GM21390 (cell line): Measurements from ENCODE around the gene PCP4L1.

Experiments used
- ATAC-seq: cut with Tn5 transposase; IDR thresholded peaks from one replicate; pipeline ENCODE4 v1.9.1; 2021; ENCODE audit not compliant: unreplicated experiment

The PCP4L1 gene

DNA sequence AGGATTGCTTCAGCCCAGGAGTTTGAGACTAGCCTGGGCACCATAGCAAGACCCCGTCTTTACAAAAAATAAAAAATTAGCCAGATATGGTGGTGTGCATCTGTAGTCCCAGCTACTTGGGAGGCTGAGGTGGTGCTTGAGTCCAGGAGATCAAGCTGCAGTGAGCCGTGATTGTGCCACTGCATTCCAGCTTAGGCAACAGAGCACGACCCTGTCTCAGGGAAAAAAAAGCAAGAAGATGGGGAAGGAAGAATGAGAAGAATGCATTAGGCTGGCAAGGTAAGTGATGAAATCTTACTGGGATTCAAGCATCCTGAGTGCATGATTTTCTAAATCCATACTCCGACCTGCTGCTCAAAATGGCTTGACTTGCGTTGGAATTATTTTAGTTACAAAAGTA is 6.8 kb downstream of the PCP4L1 start:
- no peak for ATAC-seq

DNA sequence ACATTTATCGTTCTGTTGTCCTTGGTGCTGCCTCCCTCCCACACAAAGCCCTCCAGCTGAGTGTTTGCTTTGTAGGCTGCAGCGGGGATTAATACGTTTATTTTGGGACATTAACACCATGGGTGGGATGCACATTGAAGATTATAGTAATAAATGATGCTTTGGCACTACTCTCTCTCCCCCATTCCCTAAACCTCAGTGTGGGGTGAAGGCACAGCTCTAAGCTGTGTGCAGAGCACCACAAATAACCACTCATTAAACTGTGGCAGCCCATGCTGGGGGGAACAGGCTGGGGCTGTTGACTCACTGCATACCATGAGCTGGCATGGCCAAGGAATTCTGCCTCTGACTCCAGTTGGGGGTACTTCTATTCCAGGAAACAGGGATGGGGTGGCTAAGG is 7.7 kb downstream of the PCP4L1 start:
- no peak for ATAC-seq

DNA sequence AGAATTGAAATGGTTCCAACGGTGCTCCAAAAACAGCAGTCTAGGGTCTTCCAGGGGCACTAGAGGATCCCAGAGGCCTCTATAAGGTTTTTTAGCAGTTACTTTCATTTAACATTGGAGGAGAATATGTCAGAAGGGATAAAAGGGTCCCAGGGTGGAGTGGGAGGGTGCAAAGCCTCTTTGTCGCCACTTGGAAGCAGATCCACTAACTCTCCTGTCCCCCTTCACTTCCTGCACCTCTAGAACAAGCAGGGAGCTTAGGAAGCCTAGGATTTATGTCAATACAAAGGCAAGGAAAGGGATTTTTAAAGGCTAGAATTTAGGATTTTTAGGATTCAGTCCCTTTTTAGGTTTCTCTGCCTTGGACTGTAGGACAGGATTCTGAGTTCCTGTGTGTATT is 8.3 kb downstream of the PCP4L1 start:
- ATAC-seq, result no peak

DNA sequence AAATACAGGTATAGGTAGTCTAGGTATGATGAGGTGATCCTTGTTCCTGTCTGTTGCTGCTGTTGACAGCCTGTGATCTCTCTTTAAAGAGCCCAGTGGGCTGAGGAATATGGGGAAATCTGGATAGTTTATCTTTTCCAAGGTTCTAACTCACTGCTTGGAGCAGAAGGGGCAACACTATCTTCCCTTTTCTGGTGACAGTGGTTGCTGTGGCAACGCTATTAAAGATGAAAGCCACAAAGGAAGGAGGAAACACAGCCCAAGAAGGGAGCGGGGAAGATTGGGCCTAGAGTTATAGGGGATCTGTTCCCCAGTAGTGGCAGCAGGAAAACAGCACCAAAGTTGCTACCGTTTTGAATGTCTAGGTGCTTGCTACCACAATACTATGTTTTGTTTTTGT is 8.8 kb downstream of the PCP4L1 start:
- no peak for ATAC-seq

DNA sequence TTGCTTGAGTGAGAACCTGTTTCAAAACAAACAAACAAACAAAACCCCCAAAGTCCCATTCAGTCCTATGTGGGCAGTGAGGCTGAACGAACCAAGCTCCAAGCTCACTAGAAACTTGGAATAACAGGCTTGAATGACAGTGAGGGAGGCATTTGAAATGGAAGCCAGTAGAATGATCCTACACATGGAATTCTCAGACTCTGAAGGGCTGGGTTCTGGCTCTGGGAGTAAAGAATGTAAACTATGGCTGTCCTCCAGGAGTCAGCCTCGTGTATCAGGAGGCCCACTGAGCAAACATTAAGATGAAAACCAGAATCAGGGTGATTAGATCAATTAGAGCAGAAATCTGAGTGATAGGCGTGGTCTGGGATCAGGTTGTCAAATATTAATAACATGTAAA is 14.9 kb downstream of the PCP4L1 start:
- no peak for ATAC-seq

DNA sequence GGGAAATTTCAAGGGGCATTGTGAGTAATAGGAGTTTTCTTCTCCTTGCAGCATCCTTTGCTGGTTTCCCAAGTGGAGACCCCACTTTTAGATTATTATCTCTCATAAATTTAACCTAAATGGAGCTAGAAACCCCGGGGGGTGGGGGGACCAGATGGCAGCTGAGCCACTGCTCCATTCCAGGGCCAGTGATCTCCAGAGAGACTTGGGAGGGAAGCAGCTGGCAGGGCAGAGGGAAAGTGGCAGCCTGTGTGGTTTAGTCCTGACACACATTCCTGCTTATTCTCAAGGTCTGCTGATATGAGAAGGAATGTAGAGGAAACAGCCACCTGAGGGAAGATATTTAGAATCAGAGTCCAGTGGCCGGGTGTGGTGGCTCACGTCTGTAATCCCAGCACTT is 16.3 kb downstream of the PCP4L1 start:
- ATAC-seq, result no peak

DNA sequence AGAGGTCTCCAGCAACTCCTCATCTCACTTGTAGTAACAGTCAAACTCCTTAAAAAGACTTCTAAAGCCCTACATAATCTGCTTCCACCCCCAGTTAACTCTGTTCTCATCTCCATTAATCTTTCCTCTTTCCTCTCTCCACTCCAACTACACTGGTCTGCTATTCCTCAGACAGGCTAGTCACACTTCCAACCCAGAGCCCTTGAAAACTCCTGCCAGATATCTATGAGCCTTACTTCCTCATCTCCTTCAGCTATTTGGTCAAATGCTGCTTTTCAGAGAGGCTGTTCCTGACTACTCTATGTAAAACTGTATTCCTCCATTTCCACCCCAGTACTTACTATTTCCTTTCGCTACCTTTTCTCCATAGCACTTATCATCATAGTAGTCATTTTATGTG is 24.4 kb downstream of the PCP4L1 start:
- ATAC-seq, result no peak

DNA sequence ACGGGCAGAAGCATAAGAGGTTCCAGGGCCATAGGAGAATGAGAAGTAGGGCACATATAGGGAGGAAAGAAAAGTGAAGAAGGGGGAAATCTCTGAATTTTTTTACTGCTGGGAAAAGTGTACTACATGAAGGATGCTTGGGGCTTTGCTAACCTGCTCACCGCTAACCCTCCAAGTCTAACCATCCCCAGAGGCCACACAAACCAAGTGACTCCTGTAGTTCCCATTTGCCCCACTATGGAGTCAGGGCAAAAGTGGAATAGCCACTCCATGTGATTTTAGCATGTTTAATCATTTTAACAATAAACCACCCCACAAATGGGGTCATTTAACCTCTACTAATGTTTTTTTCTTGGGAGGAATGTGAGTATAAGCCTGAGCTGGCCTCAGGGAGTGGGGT is 26.6 kb downstream of the PCP4L1 start:
- ATAC-seq, result no peak

DNA sequence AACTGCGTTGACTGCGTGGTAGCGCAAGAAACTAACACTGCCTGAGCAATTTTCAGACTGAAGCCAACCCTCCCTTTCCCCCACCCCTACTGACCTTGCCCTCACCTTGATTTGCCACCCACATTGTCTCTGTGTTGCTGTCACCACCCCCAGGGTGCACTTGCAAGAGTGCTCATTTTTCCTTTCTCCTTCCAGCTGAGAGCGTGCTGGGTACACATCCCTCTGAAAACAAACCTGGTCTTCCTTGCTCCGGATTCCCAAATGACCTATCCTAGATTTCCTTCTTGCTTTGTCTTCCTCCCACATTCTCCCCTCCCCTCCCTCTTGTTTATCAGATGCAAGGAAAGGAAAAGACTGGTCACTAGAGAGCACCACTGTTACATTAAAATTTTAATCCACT is 27.0 kb downstream of the PCP4L1 start:
- ATAC-seq, result no peak

DNA sequence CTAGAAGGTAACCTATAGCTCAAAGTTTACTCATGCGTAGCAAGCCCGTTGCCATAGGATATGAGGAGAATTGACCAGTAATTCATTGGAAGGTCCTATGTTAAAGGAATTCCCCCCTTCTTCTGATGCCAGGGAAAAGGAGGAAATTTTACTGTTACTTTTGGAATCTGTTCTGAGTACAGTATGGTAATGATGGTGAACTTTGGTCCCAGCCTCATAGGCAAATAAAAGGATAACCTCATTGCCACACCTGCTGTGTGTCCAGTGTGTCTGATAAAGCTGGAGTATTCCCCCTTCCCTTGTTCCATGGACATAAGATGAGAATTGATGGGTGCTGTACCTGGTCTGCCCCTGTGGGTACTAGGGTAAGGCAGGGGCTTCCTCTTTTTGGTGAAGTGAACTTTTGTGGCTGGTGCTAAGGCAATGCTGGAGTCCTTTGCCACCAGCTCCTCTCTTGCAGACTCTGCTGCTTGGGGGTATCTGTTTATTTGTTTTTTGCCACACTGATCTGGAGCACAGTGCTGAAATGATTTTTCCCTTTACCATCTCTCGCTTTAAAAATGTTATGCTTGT is 29.0 kb downstream of the PCP4L1 start:
- no peak for ATAC-seq

DNA sequence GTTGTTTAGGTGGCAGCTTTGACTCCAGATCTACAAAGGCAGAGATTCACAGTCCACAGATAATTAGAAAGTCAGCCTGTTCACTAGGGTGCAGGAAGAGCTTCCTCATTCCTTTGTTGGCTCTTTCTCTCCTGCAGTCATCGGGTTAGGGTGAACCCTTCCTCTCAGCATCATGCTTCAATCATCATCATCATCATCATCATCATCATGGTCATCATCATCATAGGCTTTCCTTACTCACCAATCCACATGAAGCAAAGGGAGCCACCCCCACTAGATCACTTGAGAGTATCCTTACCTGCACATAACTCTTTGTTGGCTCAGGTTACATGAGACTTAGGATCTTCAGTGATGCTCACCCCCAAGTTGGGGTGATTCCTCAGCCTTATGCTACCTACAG is 32.2 kb downstream of the PCP4L1 start:
- no peak for ATAC-seq

DNA sequence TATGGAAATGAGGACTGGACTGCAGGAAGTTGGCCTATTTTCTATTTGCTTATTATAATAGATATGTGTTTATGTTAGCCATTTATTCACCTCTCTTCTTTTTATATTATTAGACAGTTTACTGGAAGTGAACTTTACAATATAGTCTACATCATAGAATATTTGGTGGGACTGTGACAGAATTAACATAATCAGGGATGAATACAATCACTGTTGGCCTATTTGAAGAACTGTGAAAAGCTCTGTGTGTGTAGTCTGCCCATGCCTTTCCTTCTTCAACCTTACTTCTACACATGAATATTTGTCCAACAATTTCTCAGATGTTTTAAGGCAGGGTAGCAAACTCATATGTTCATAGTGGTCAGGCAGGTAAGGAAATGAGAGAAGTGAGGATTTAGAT is 38.9 kb downstream of the PCP4L1 start:
- no peak for ATAC-seq

DNA sequence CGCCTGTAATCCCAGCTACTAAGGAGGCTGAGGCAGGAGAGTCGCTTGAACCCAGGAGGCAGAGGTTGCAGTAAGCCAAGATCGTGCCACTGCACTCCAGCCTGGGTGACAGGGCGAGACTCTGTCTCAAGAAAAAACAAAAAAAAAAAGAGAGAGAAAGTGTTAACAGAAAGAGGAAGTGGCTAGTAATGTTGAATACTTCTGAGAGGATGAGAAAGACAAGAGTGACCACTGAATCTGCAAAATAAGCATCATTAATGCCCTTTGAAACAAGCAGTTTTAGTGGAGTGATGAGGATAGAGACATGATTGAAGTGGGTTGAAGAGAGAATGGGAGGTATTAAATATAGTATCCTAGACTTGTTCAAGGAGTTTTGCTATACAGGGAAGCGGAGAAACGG is 39.6 kb downstream of the PCP4L1 start:
- ATAC-seq, result no peak

DNA sequence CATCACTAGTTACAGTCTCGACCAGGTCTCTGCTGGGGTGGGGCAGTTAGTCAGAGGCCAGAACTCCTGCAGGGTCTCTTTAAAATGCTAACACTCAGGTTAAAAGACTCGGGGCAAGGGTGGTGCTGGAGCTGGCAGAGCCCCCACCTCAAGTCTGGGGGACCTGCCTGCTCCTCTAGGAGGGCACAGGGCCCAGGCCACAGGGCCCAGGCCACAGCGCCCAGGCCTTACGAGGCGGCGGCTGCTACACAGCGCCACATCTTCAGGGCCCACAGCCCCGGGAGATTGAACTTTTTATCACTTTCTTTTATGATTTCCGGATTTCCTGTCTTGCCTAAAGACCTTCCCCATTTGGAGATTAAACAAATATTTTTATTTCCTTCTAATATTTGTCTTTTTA is 40.8 kb downstream of the PCP4L1 start:
- no peak for ATAC-seq

DNA sequence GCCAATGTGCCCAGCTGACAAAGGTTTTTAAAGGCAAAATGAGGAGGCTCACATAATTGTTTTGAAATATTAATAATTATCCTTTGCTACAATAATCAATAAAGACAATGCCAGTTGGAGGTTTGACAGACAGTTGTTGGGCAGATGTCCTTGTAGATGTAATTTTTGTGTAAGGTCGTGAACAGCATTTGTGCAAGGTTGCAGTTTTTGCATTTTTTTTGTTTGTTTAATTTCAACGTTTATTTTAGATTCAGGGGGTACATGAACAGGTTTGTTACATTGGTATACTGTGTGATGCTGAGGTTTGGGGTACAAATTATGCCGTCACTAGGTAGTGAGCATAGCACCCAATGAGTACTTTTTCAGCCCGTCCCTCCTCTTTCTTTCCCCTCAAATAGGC is 41.9 kb downstream of the PCP4L1 start:
- ATAC-seq, result no peak

DNA sequence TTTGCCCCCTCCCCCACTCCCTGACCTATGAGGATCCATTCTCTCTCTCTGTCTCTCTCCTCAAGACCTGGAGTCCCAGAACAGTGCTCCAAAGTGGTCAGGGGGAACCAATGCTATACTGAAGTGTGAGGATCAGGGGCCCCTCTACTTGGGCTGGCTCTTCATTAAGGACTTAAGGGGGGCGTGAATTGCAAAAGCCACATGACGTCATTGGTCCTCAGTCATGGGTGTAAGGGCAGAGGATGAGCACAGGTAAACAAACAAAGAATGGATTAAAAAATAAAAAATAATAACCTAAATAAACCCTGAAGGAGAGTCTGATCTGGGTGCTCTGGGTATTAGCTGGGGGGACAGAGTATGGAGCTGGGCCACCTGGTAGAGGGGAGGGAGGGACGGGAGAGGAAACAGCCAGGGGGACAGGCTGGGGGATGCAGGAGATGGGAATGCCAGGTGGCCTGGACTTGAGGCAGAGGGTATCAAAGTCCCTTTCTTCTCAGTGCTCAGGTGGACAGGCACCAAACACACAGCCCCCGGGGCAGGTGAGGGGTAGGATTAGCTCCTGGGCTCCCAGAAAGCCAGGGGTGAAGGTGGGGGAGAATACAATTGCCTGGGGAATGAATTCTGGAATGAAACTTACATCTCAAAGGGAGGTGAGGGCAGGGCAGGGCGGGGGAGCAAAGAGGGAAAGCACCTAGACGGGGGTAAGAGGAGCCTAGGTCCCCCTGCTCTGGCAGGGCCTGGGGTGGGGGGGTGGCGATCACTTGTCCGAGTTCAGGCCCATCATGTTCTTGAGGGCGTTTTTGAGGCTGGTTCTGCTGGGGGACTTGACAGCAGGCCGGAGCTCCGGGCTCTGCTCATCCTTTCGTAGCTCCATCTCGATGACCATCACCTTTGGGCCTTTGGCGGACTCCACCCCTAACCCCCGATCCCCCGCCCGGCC is 46.7 kb downstream of the PCP4L1 start:
- ATAC-seq, result no peak

DNA sequence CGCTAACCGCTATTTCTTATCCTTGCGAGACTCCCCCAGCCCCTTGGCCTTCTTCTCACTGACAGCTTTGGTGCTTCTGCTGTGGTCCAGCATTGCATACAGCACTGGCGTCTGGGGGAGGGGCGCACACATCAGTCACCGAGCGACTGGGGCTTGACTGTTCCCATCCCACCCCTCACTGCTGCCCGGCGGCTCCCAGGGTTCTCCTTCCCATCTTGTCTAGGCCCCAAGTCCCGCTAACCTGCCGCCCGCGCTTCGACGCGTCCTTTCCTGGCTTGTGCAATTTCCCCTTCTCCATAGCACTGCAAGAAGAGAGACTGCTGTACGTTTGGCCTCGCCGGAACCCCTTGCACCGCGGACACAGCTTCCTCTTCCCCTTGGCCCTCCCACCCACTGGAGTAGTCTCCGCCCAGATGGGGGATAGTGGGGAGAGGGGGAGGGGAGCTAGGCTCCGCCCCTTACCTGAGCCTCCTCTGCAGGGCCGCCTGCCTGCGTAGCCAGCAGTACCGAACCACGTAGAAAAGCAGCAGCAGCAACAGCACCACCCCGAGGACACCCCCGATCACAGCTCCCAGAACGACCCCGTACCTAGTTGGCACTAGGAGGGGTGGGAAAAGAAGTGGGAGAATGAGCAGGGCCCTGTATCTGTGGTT is 47.4 kb downstream of the PCP4L1 start:
- peak; percentile 80 for ATAC-seq

DNA sequence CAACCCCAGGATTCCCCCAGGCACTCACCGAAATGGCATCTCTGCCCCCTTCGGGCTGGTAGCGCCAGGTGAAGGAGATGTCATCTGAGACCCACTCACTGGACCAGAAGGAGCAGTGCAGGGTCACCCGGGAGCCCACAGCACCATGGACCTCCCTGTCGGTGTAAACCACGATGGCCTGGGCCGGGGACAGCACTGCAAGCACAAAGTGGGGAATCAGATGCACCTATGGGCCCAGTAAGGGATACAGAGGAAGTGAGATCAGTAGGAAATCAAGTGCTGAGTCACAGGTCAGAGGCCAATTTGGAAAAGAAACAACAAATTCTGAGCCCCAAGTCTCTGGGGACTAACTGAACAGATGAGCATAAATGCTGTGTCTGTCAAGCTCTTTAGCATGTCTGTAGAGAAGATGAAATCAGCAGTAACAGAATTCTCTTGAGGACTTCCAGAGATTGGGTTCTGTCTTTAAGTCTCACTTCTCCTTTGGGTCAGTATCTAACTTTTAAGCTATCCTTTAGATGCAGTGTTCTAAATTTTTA is 48.8 kb downstream of the PCP4L1 start:
- ATAC-seq, result no peak

DNA sequence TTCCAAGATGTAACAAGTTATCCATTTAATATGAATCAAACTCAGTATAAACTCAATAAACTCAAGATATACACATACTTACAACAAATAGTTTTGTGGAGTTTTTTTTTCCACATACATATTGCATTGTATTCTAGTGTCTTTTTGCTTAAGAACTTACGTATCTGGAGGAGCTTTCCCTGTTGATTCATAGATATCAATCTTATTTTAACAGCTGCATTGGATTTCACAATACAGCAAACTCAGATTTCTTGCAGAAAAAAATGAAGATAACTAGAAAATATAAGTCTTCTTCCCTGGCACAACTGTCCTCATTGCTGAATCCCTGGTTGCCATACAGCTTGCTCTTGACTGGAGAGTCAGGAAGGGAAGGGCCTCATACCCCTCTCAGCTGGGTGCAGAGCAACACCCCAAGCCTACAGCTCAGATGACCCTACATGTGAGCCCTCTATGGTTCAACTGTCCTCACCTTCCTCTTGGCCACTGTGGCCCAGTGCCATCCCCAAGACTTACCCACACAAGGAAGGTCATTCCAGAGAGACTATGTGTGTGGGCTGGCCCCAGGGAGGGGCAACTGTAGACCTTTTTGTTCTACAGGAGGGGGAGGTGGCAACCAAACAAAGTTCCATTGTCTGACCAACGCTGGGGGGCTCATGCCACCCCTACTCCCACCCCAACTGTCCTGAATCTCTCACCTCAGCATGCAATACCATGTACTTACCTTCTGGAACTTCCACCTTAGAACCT is 49.5 kb downstream of the PCP4L1 start:
- ATAC-seq, result no peak

DNA sequence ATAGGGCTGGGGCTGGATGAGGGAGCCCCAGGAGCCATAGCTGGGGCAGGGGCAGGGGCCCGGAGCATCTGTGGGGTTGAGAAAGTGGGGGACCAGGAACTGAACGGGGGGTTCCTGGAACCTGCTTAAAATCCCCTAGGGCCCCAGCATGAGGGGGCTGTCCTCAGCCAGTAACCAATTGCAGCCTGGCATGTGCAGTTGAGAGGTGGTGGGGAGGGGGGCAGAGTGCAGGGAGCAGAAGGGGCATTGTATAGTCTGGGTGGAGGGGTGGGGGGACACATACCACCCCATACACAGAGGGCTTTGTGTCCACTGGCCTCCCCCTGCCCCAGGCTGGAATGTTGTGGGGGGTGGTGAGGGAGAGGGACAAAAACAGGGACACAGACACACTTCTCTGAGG is 51.3 kb downstream of the PCP4L1 start, which contains the start of gene MPZ:
MPZ (minus strand) TSS at position 101 of the 400 bp plus-strand sequence; CDS start at position 38, 63 bp downstream.
- ATAC-seq, result no peak

DNA sequence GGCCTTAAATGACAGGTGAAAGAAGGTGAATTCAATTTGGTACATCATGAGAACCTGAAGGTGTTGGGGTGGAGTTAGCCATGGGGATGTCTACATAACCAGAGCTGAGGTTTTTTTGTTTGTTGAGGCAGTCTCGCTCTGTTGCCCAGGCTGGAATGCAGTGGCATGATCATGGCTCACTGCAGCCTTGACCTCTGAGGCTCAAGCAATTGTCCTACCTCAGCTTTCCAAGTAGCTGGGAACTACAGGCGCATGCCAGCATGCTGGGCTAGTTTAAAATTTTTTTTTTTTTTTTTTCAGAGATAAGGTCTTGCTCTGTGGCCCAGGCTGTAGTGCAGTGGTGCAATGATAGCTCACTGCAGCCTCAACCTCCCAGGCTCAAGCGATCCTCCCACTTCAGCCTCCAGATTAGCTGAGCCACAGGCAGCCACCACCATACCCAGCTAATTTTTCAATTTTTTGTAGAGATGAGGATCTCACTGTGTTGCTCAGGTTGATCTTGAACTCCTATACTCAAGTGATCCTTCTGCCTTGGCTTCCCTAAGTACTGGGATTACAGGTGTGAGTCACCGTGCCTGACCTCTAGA is 53.1 kb downstream of the PCP4L1 start:
- no peak for ATAC-seq
